ENCODE measurements around the gene PTPN4. TPM values are rescaled to one million over a fixed set of nuclear protein-coding genes. Genes with fewer than 3 reads are reported as not detected.

PTPN4 gene
- total and polyA plus RNA-seq, 2 experiments from 2014 or later = 41.6 to 90.4 TPM

DNA sequence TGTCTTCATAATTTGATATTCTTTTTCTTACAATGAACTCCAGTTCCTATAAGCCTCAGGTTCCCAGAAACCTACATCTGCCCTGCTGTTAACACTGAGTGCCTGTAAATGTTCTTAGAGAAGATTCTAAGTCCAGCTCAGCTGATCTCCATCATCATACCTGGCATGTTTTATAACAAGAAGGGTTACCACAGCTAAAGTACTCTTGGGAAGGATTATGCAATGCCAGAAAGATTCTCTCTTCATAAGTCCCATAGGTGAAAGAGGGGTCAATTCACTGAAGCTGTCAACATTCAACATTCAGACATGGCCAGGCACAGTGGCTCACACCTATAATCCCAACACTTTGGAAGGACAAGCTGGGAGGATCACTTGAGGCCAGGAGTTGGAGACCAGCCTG lies 31.3 kb upstream of the PTPN4 start:
- Mint-ChIP-seq H3K36me3 (ENCODE audit: low read depth) (no peaks in the 10 kb centered on the region), H3K27me3 (ENCODE audit: insufficient read depth, low read depth, poor library complexity) (no peaks in the 10 kb centered on the region), H3K27ac (no peak overlapping the region), H3K4me3 (no peak overlapping the region), H3K9me3 (no peaks in the 10 kb centered on the region), H3K4me1 (peaks cover 6% of the 10 kb centered on the region; the same call in 2 of the 3 replicates)
- H3K4me1 ChIP-seq (ENCODE audit: insufficient read depth) = no peaks in the 10 kb centered on the region
- H2AFZ ChIP-seq = no peak overlapping the region
- no peak overlapping the region for H3K4me3 ChIP-seq
- H3K79me2 ChIP-seq (replicated peaks; ENCODE audit: insufficient read depth) = no peaks in the 10 kb centered on the region
- 0 out of 2 replicates have a peak, but pooled peaks cover 3% of the 10 kb centered on the region for H3K9me2 ChIP-seq (ENCODE audit: insufficient read depth)
- no peaks in the 10 kb centered on the region for H3K27me3 ChIP-seq (ENCODE audit: insufficient read depth)
- DNase-seq (ENCODE audit: low spot score) (no peak), ATAC-seq (no peak)
- TF ChIP-seq STAT1 (IDR thresholded peaks at IDR 0.05; ENCODE audit: unreplicated experiment) (no peak), ZNF114 (CRISPR knock-in tag; IDR thresholded peaks at IDR 0.05) (no peak), EZH2 (IDR thresholded peaks at IDR 0.05; ENCODE audit: low read depth, unreplicated experiment) (no peak), ETS1 (IDR thresholded peaks at IDR 0.05) (no peak), NANOG (IDR thresholded peaks at IDR 0.05; ENCODE audit: borderline replicate concordance) (no peak), ZNF331 (CRISPR knock-in tag; IDR thresholded peaks at IDR 0.05; ENCODE audit: low read depth) (no peak), REST (IDR thresholded peaks at IDR 0.05; ENCODE audit: unreplicated experiment) (no peak), EZH2phosphoT487 (IDR thresholded peaks at IDR 0.05; ENCODE audit: unreplicated experiment) (no peak), CREB1 (CRISPR knock-in tag; IDR thresholded peaks at IDR 0.05; ENCODE audit: low read depth) (no peak), POLR2AphosphoS5 (IDR thresholded peaks at IDR 0.05; ENCODE audit: low read depth) (no peak), JUNB (IDR thresholded peaks at IDR 0.05; ENCODE audit: unreplicated experiment) (no peak)
- TF ChIP-seq, protein P1, sequence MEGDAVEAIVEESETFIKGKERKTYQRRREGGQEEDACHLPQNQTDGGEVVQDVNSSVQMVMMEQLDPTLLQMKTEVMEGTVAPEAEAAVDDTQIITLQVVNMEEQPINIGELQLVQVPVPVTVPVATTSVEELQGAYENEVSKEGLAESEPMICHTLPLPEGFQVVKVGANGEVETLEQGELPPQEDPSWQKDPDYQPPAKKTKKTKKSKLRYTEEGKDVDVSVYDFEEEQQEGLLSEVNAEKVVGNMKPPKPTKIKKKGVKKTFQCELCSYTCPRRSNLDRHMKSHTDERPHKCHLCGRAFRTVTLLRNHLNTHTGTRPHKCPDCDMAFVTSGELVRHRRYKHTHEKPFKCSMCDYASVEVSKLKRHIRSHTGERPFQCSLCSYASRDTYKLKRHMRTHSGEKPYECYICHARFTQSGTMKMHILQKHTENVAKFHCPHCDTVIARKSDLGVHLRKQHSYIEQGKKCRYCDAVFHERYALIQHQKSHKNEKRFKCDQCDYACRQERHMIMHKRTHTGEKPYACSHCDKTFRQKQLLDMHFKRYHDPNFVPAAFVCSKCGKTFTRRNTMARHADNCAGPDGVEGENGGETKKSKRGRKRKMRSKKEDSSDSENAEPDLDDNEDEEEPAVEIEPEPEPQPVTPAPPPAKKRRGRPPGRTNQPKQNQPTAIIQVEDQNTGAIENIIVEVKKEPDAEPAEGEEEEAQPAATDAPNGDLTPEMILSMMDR (conservative IDR thresholded peaks at IDR 0.05; ENCODE audit: low read depth in 2 of 2) = no peak
- TF ChIP-seq, protein P2, sequence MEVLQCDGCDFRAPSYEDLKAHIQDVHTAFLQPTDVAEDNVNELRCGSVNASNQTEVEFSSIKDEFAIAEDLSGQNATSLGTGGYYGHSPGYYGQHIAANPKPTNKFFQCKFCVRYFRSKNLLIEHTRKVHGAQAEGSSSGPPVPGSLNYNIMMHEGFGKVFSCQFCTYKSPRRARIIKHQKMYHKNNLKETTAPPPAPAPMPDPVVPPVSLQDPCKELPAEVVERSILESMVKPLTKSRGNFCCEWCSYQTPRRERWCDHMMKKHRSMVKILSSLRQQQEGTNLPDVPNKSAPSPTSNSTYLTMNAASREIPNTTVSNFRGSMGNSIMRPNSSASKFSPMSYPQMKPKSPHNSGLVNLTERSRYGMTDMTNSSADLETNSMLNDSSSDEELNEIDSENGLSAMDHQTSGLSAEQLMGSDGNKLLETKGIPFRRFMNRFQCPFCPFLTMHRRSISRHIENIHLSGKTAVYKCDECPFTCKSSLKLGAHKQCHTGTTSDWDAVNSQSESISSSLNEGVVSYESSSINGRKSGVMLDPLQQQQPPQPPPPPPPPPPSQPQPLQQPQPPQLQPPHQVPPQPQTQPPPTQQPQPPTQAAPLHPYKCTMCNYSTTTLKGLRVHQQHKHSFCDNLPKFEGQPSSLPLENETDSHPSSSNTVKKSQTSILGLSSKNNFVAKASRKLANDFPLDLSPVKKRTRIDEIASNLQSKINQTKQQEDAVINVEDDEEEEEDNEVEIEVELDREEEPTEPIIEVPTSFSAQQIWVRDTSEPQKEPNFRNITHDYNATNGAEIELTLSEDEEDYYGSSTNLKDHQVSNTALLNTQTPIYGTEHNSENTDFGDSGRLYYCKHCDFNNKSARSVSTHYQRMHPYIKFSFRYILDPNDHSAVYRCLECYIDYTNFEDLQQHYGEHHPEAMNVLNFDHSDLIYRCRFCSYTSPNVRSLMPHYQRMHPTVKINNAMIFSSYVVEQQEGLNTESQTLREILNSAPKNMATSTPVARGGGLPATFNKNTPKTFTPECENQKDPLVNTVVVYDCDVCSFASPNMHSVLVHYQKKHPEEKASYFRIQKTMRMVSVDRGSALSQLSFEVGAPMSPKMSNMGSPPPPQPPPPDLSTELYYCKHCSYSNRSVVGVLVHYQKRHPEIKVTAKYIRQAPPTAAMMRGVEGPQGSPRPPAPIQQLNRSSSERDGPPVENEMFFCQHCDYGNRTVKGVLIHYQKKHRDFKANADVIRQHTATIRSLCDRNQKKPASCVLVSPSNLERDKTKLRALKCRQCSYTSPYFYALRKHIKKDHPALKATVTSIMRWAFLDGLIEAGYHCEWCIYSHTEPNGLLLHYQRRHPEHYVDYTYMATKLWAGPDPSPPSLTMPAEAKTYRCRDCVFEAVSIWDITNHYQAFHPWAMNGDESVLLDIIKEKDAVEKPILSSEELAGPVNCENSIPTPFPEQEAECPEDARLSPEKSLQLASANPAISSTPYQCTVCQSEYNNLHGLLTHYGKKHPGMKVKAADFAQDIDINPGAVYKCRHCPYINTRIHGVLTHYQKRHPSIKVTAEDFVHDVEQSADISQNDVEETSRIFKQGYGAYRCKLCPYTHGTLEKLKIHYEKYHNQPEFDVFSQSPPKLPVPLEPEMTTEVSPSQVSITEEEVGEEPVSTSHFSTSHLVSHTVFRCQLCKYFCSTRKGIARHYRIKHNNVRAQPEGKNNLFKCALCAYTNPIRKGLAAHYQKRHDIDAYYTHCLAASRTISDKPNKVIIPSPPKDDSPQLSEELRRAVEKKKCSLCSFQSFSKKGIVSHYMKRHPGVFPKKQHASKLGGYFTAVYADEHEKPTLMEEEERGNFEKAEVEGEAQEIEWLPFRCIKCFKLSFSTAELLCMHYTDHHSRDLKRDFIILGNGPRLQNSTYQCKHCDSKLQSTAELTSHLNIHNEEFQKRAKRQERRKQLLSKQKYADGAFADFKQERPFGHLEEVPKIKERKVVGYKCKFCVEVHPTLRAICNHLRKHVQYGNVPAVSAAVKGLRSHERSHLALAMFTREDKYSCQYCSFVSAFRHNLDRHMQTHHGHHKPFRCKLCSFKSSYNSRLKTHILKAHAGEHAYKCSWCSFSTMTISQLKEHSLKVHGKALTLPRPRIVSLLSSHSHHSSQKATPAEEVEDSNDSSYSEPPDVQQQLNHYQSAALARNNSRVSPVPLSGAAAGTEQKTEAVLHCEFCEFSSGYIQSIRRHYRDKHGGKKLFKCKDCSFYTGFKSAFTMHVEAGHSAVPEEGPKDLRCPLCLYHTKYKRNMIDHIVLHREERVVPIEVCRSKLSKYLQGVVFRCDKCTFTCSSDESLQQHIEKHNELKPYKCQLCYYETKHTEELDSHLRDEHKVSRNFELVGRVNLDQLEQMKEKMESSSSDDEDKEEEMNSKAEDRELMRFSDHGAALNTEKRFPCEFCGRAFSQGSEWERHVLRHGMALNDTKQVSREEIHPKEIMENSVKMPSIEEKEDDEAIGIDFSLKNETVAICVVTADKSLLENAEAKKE (CRISPR knock-in tag; IDR thresholded peaks at IDR 0.05) = no peak
- H4K20me1 ChIP-seq (replicated peaks; ENCODE audit: insufficient read depth) = no peaks in the 10 kb centered on the region
- H3K36me3 ChIP-seq (ENCODE audit: insufficient read depth) = no peaks in the 10 kb centered on the region
- H3K4me2 ChIP-seq = no peak overlapping the region
- H3K27ac ChIP-seq (ENCODE audit: low read depth) = no peak overlapping the region
- no peaks in the 10 kb centered on the region for H3F3A ChIP-seq (replicated peaks; ENCODE audit: low read depth)

Data from GM23338 (cell line).